NT2/D1 (cell line): ENCODE measurements around the gene PRR4.

ENCODE experiments used
- SUZ12 ChIP-seq: IDR thresholded peaks from 2 replicates; pipeline ENCODE4 v1.6.1; 2011; ENCODE audit not compliant: insufficient read length, insufficient read depth; ENCODE audit errors: extremely low read depth
- YY1 ChIP-seq: IDR thresholded peaks from 2 replicates; pipeline ENCODE4 v1.6.1; 2011; ENCODE audit not compliant: insufficient read length, insufficient read depth

DNA sequence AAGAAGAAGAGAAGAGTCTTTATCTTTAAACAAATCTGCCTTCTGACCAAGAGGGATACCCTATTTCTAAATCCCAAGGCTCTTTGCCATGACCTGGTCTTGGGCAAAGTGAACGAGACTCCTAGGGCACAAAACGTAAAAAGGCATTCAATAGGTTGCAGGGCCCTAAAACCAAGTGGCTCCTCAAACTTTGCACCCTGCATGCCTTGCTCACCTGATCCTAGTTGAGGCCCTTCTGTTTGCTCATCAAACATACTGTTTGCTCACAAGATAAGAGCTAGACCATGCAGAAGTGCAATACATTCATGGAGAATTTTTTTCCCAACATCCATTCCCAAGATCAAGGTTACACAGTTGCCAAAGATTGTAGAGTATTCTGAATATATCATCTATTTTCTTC lies 42.7 kb upstream of the PRR4 start:
- no peak for TF ChIP-seq YY1
- TF ChIP-seq SUZ12 = no peak
